ENCODE results near the gene AOC2. TPM values are rescaled to one million over a fixed set of nuclear protein-coding genes. Genes with fewer than 3 reads are reported as not detected.

The AOC2 gene
- total and polyA plus RNA-seq, 2 of the 13 experiments (the other 11 are each of a cell fraction or from before 2014, with no cell fraction given) = 1.2 to 3.3 TPM

DNA sequence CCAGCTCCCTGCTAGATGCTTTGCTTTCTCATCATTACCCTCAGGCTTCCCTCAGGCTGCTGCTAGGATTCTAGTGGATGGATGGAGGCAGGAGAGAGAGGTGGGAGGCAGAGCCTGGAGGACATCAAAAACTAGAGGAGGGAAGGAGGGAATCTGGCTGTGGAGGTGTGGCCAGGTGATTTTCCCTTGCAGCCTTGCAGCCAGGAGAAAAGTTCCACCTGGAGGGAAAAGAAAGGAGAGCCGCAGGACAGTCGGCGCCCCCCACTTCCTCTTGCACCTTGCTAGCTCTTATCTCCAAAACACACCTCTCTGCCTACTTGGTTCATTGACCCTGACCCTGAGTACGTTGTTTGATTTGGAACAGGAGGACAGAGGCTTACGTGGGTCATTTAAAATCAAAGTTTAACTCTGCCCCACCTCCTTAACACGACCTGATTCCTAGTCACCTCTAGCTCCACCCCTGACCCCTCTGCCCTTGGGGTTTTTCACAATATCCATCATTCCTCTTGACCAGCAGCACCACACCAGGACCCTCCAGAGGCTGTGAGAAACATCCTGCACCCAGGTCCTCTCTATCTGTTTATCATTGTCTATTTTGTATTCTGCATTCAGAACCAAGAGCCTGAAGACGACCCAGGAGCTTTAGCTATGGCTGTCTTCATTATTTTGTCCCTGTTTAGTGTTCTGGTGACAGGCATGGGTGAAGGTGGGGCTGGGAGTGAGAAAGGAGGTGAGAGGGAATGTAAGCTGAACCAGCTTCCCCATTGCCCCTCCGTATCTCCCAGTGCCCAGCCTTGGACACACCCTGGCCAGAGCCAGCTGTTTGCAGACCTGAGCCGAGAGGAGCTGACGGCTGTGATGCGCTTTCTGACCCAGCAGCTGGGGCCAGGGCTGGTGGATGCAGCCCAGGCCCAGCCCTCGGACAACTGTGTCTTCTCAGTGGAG lies 22.5 kb downstream of the AOC2 start (continued):
- TF ChIP-seq, protein P1, sequence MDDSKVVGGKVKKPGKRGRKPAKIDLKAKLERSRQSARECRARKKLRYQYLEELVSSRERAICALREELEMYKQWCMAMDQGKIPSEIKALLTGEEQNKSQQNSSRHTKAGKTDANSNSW (CRISPR knock-in tag; IDR thresholded peaks at IDR 0.05; ENCODE audit: borderline replicate concordance) = no peak
- TF ChIP-seq, protein P2, sequence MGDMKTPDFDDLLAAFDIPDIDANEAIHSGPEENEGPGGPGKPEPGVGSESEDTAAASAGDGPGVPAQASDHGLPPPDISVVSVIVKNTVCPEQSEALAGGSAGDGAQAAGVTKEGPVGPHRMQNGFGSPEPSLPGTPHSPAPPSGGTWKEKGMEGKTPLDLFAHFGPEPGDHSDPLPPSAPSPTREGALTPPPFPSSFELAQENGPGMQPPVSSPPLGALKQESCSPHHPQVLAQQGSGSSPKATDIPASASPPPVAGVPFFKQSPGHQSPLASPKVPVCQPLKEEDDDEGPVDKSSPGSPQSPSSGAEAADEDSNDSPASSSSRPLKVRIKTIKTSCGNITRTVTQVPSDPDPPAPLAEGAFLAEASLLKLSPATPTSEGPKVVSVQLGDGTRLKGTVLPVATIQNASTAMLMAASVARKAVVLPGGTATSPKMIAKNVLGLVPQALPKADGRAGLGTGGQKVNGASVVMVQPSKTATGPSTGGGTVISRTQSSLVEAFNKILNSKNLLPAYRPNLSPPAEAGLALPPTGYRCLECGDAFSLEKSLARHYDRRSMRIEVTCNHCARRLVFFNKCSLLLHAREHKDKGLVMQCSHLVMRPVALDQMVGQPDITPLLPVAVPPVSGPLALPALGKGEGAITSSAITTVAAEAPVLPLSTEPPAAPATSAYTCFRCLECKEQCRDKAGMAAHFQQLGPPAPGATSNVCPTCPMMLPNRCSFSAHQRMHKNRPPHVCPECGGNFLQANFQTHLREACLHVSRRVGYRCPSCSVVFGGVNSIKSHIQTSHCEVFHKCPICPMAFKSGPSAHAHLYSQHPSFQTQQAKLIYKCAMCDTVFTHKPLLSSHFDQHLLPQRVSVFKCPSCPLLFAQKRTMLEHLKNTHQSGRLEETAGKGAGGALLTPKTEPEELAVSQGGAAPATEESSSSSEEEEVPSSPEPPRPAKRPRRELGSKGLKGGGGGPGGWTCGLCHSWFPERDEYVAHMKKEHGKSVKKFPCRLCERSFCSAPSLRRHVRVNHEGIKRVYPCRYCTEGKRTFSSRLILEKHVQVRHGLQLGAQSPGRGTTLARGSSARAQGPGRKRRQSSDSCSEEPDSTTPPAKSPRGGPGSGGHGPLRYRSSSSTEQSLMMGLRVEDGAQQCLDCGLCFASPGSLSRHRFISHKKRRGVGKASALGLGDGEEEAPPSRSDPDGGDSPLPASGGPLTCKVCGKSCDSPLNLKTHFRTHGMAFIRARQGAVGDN (CRISPR knock-in tag; IDR thresholded peaks at IDR 0.05) = peak; percentile 46
- TF ChIP-seq ZNF430 (CRISPR knock-in tag; IDR thresholded peaks at IDR 0.05) = no peak; the same call in 1 of the 2 replicates
- TF ChIP-seq, protein P3, sequence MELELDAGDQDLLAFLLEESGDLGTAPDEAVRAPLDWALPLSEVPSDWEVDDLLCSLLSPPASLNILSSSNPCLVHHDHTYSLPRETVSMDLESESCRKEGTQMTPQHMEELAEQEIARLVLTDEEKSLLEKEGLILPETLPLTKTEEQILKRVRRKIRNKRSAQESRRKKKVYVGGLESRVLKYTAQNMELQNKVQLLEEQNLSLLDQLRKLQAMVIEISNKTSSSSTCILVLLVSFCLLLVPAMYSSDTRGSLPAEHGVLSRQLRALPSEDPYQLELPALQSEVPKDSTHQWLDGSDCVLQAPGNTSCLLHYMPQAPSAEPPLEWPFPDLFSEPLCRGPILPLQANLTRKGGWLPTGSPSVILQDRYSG (CRISPR knock-in tag; IDR thresholded peaks at IDR 0.05) = no peak
- peak; percentile 42; the same call in 1 of the 2 replicates for TF ChIP-seq HOXA5 (CRISPR knock-in tag; IDR thresholded peaks at IDR 0.05)
- no peak for TF ChIP-seq ZNF460 (CRISPR knock-in tag; IDR thresholded peaks at IDR 0.05; ENCODE audit: borderline replicate concordance)
- no peak for TF ChIP-seq ZNF180 (CRISPR knock-in tag; IDR thresholded peaks at IDR 0.05; ENCODE audit: borderline replicate concordance, low read depth)
- TF ChIP-seq RARG (CRISPR knock-in tag; IDR thresholded peaks at IDR 0.05; ENCODE audit: low read depth) = no peak
- TF ChIP-seq, protein P4, sequence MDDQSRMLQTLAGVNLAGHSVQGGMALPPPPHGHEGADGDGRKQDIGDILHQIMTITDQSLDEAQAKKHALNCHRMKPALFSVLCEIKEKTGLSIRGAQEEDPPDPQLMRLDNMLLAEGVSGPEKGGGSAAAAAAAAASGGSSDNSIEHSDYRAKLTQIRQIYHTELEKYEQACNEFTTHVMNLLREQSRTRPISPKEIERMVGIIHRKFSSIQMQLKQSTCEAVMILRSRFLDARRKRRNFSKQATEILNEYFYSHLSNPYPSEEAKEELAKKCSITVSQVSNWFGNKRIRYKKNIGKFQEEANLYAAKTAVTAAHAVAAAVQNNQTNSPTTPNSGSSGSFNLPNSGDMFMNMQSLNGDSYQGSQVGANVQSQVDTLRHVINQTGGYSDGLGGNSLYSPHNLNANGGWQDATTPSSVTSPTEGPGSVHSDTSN (CRISPR knock-in tag; IDR thresholded peaks at IDR 0.05; ENCODE audit: borderline replicate concordance) = no peak
- TF ChIP-seq, protein P5, sequence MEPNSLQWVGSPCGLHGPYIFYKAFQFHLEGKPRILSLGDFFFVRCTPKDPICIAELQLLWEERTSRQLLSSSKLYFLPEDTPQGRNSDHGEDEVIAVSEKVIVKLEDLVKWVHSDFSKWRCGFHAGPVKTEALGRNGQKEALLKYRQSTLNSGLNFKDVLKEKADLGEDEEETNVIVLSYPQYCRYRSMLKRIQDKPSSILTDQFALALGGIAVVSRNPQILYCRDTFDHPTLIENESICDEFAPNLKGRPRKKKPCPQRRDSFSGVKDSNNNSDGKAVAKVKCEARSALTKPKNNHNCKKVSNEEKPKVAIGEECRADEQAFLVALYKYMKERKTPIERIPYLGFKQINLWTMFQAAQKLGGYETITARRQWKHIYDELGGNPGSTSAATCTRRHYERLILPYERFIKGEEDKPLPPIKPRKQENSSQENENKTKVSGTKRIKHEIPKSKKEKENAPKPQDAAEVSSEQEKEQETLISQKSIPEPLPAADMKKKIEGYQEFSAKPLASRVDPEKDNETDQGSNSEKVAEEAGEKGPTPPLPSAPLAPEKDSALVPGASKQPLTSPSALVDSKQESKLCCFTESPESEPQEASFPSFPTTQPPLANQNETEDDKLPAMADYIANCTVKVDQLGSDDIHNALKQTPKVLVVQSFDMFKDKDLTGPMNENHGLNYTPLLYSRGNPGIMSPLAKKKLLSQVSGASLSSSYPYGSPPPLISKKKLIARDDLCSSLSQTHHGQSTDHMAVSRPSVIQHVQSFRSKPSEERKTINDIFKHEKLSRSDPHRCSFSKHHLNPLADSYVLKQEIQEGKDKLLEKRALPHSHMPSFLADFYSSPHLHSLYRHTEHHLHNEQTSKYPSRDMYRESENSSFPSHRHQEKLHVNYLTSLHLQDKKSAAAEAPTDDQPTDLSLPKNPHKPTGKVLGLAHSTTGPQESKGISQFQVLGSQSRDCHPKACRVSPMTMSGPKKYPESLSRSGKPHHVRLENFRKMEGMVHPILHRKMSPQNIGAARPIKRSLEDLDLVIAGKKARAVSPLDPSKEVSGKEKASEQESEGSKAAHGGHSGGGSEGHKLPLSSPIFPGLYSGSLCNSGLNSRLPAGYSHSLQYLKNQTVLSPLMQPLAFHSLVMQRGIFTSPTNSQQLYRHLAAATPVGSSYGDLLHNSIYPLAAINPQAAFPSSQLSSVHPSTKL (CRISPR knock-in tag; IDR thresholded peaks at IDR 0.05) = peak; percentile 89
- TF ChIP-seq ZNF614 (CRISPR knock-in tag; IDR thresholded peaks at IDR 0.05; ENCODE audit: borderline replicate concordance) = no peak
- TF ChIP-seq KAT8 (CRISPR knock-in tag; IDR thresholded peaks at IDR 0.05) = 0 out of 2 replicates have a peak, but pooled peaks have one; percentile 18
- TF ChIP-seq RBM22 (optimal IDR thresholded peaks at IDR 0.05; ENCODE audit: low read length) = no peak
- TF ChIP-seq ZKSCAN5 (CRISPR knock-in tag; IDR thresholded peaks at IDR 0.05) = peak; percentile 66
- TF ChIP-seq ZNF75D (CRISPR knock-in tag; IDR thresholded peaks at IDR 0.05; ENCODE audit: borderline replicate concordance) = no peak
- no peak for TF ChIP-seq ZNF790 (CRISPR knock-in tag; IDR thresholded peaks at IDR 0.05; ENCODE audit: borderline replicate concordance)

Measured in HepG2 (cell line).